ENCODE measurements around the gene CAMKMT.

DNA sequence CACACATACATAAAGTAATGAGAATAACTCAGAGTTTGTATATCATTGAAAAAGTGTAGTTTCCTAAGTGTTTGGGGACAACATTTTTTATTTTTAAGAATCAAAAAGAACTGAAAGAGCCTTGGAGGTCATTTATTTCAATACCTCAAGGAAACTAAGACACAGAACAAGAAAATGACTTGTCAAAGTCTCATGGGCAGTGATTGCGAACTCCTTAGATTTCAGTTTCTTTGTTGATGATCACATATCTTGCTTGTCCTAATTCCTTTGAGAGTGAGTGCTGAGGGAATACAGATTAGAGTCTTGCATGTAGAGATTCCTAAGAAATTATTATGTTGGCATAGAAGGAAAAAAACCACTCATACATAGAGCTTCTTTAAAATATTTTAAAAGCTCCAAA, 243.8 kb downstream of the CAMKMT start:
- TF ChIP-seq CTCF (conservative IDR thresholded peaks at IDR 0.05) = no peak
- no peak for TF ChIP-seq ZFX (IDR thresholded peaks at IDR 0.05)
